LNCaP clone FGC (cell line): ENCODE results near the gene DOK6.

Source experiments
- DNase-seq: peaks from one replicate; pipeline ENCODE4 v3.0.0-alpha.2; 2011; ENCODE audit warnings: low read depth
- H3K4me3 ChIP-seq: 2 replicates; pipeline ENCODE4 v1.5.1; 2011; ENCODE audit warnings: mild to moderate bottlenecking, low read depth, low read length, control low read depth
- TF ChIP-seq, protein P1 (sequence below): IDR thresholded peaks from 2 replicates; pipeline ENCODE4 v1.5.1; 2012; ENCODE audit warnings: mild to moderate bottlenecking; ENCODE audit not compliant: control insufficient read depth, insufficient read depth; ENCODE audit errors: extremely low read depth

DOK6 gene

DNA sequence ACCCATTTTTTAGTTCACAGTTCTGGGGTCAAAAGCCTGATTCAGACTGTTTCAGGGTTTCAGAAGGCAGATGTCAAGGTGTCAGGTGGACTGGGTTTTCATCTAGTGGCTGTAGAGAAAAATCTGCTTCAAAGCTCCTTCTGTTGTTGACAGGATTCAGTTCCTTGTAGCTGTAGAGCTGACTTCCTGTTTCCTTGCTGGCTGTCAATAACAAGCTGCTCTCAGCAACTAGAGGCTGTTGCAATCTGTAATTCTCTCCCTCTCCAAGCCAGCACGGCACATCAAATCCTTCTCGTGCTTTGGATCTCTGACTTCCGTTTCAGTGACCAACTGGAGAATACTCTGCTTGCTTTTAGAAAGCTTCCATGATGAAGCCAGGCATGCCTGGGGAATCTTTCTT, 179.4 kb downstream of the DOK6 start:
- no peak overlapping the region for H3K4me3 ChIP-seq
- TF ChIP-seq, protein P1, sequence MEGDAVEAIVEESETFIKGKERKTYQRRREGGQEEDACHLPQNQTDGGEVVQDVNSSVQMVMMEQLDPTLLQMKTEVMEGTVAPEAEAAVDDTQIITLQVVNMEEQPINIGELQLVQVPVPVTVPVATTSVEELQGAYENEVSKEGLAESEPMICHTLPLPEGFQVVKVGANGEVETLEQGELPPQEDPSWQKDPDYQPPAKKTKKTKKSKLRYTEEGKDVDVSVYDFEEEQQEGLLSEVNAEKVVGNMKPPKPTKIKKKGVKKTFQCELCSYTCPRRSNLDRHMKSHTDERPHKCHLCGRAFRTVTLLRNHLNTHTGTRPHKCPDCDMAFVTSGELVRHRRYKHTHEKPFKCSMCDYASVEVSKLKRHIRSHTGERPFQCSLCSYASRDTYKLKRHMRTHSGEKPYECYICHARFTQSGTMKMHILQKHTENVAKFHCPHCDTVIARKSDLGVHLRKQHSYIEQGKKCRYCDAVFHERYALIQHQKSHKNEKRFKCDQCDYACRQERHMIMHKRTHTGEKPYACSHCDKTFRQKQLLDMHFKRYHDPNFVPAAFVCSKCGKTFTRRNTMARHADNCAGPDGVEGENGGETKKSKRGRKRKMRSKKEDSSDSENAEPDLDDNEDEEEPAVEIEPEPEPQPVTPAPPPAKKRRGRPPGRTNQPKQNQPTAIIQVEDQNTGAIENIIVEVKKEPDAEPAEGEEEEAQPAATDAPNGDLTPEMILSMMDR: no peak
- no peak for DNase-seq

DNA sequence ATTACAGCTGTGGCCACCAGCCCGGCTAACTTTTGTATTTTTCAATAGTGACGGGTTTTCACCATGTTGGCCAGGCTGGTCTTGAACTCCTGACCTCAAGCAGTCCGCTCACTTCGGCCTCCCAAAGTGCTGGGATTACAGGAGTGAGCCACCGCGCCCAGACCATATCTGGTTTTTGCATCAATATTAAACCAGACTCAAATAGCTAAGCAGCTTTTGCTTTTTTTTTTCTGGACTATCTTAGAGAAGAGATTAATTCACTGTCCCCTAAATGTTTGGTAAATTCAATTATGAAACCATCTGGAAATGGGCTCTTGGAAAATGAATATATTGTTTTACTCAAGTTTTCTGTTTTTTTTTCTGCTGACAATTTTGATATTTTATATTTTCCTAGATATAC, 183.7 kb downstream of the DOK6 start:
- no peak for DNase-seq
- TF ChIP-seq, protein P1: no peak
- no peak overlapping the region for H3K4me3 ChIP-seq

DNA sequence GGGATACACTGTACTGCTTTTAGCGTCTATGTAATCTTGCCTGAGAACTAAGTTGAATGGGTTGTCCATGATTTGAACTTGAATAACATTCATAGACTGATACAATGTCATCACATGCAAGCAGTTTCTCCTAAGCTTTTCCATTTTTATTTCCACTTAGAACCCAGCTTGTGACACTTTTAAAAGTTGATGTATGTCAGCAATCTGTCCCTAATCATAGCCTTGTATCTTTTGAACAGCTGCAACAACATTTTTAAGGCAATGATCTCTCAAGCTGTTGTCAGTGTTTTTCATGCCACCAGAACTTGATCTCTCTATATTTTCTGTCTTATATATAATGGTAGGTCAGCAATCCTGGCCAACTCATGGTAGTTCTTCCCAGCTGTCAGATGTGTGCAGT, 185.0 kb downstream of the DOK6 start:
- TF ChIP-seq, protein P1: no peak
- DNase-seq: no peak

DNA sequence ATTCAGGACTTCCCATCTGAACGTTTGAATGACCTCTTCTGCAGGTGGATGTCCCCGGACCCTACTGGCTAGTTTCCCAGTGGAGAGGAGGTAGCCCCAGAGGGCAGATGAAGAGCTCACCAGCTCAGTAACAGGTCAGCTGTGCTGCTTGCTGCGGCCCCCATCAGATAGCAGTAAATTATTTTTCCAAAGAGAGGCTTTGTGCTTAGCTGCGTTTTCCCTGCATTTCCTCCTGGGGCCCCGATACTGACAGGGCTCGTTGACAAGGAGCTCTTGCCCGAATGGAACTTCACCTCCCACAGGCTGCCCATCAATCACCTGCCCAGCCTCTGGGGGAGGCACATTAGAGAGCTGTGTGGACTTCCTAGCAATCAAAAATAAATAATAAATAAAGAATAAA, 185.8 kb downstream of the DOK6 start:
- H3K4me3 ChIP-seq: no peak overlapping the region
- TF ChIP-seq, protein P1: no peak
- DNase-seq: no peak

More for the DNA sequence above, 185.0 kb downstream of the DOK6 start:
- no peak overlapping the region for H3K4me3 ChIP-seq

DNA sequence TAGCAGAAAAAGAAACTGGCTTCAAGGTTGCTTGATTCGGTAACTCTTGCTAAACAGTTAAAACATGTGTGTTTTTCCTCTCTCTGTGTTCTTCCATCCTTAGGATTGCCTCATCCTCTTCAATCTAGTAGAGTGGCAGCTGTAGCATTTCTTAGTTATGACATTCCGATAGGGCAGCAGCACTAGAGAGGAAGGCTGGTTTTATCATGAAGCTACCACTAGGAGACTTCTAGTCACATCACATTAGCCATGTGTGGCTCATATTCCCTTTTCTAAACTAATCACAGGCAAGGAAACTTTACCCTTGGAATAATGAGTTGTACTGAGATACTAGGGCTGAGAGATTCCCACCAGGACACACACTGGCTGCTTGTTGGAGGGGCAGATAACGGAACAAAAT, 187.6 kb downstream of the DOK6 start:
- TF ChIP-seq, protein P1: no peak
- no peak for DNase-seq

DNA sequence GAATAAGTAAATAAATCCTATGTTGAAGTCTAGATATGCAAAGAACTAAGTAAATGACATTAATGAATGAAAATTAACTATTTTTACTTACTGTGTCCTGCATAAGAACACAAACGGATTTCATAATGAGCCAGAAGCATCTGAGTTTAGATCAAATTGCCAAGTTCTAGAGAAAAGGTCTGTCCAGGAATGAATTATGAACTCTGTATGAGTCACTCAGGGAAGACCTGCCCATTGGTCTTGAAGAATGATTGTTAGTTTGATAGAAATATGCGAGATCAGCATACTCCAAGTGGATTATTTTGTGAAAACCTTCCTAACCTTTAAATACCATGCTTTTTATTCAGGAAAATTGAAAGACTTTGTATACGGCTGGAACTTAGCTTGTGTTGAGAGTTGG, 189.5 kb downstream of the DOK6 start:
- DNase-seq: no peak
- no peak overlapping the region for H3K4me3 ChIP-seq
- TF ChIP-seq, protein P1: no peak

More for the DNA sequence above, 187.6 kb downstream of the DOK6 start:
- H3K4me3 ChIP-seq: no peak overlapping the region

DNA sequence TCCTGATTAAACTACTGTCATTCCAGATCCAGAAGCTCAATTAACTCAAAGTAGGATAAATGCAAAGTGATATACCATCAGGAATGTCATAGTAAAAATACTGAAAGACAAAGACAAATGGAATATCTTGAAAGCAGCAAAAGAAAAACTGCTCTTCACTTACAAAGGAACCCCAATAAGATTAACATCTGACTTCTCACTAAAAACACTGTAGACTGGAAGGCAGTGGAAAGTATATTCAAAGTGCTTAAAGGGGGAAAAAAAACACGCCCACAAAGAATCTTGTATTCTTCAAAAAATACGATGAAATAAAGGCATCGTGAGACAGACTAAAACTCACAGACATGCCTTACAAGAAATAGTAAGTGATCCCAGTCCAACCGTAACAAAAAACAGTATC, 195.7 kb downstream of the DOK6 start:
- TF ChIP-seq, protein P1: no peak
- no peak overlapping the region for H3K4me3 ChIP-seq
- DNase-seq: no peak
